ENCODE measurements around the gene TJP3. TPM values are rescaled to one million over a fixed set of nuclear protein-coding genes. Genes with fewer than 3 reads are reported as not detected.
"Not testable (repeated sequence)": the region's sequence is repeated elsewhere in the genome, so short reads cannot be mapped to it uniquely, and the experiment has no call there.

TJP3 gene
- total RNA-seq, 1 donor from 2014 or later, result 14.7 TPM

DNA sequence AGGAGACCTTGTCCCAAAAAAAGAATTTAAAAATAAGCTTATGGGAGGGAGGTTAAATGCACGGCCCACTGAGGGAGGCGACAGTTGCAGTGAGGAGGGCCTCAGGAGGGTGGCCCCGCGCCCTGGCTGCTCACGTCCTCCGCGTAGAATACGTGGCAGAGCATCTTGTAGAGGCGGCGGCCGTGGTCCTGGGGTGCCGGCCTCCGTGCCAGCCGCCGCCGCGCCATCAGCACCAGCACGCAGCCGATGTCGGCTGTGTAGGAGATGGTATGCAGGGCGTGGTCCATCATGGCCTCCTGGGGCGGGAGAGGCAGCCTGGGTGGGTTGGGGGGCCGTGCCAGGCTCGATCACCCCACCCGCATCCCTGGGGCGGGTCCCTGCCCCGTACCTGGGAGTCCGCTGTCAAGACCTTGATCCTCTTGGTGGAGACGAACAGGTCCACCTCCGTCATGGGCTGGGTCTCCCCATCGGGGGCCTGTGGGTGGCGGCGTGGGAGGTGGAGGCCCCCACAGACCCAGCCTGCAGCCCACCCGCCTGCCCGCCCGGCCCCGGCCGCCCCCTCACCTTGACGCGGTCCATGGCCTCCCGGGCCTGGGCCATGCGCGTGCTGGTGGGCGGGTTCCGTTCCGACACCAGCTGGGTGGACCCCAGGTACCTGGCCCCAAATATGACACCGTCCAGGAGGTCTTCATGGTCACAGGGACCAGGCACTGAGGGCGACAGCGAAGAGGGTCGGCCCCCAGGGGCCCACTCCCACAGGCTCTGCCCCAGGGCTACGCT lies 45.6 kb downstream of the TJP3 start:
- Histone ChIP-seq H3K27ac (no peak overlapping the region), H3K9me3 (ENCODE audit: low read depth) (no peaks in the 10 kb centered on the region), H2AFZ (replicated peaks) (no peak overlapping the region), H3K4me2 (no peak overlapping the region), H3K27me3 (no peaks in the 10 kb centered on the region), H3F3A (ENCODE audit: low read depth) (no peaks in the 10 kb centered on the region), H3K4me1 (no peaks in the 10 kb centered on the region), H3K79me2 (ENCODE audit: low read depth) (no peaks in the 10 kb centered on the region), H4K20me1 (ENCODE audit: low read depth) (no peaks in the 10 kb centered on the region), H3K4me3 (no peak overlapping the region), H3K36me3 (no peaks in the 10 kb centered on the region), H3K9ac (no peak overlapping the region)
- H3K4me3 Mint-ChIP-seq, result no peak overlapping the region
- no peak for DNase-seq (ENCODE audit: low spot score)
- no peaks in the 10 kb centered on the region for H3K27me3 Mint-ChIP-seq (ENCODE audit: insufficient read depth, low read depth)
- H3K9me3 Mint-ChIP-seq, result no peaks in the 10 kb centered on the region
- H3K27ac Mint-ChIP-seq, result no peak overlapping the region
- no peaks in the 10 kb centered on the region for H3K4me1 Mint-ChIP-seq
- no peak for TF ChIP-seq EZH2phosphoT487 (IDR thresholded peaks at IDR 0.05)
- H3K36me3 Mint-ChIP-seq, result peaks cover 12% of the 10 kb centered on the region

DNA sequence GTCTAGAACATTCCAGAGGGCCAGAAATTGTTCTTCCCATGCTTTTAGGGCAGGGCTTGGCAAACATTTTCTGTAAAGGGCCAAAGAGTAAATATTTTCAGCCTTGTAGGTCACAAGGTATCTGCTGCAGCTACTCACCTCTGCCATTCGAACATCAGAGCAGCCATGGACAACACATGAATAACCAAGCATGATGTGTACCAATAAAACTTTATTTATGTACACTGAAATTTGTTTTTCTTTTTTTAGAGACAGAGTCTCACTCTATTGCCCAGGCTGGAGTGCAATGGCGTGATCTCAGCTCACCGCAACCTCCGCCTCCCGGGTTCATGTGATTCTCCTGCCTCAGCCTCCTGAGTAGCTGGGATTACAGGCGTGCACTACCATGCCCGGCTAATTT lies 49.5 kb downstream of the TJP3 start:
- not testable (repeated sequence) for H3K36me3 ChIP-seq; H3K4me2 ChIP-seq; H3K9ac ChIP-seq; H3K27me3 ChIP-seq; H2AFZ ChIP-seq (replicated peaks); H3K27me3 Mint-ChIP-seq (ENCODE audit: insufficient read depth, low read depth); H3K4me3 Mint-ChIP-seq; H4K20me1 ChIP-seq (ENCODE audit: low read depth); H3K9me3 ChIP-seq (ENCODE audit: low read depth); H3K4me3 ChIP-seq; H3K27ac ChIP-seq; DNase-seq (ENCODE audit: low spot score); H3K4me1 ChIP-seq; H3K9me3 Mint-ChIP-seq; H3F3A ChIP-seq (ENCODE audit: low read depth); H3K27ac Mint-ChIP-seq; H3K4me1 Mint-ChIP-seq
- H3K79me2 ChIP-seq (ENCODE audit: low read depth), result peaks cover 13% of the 10 kb centered on the region
- H3K36me3 Mint-ChIP-seq, result peaks cover 12% of the 10 kb centered on the region

DNA sequence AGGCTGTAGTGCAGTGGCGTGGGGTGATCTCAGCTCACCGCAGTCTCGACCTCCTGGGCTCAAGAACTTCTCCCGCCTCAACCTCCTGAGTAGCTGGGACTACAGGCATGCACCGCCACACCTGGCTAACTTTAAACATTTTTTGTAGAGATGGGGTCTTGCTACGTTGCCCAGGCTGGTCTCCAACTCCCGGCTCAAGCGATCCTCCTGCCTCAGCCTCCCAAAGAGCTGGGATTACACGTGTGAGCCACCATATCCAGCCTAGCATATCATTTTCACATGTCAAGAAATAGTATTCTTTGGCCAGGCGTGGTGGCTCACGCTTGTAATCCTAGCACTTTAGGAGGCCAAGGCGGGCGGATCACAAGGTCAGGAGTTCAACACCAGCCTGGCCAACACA lies 50.1 kb downstream of the TJP3 start:
- not testable (repeated sequence) for H3K27ac ChIP-seq; H3K27me3 Mint-ChIP-seq (ENCODE audit: insufficient read depth, low read depth); H3K36me3 ChIP-seq; H3K9ac ChIP-seq; H3K9me3 Mint-ChIP-seq; H3K4me2 ChIP-seq; H3K27me3 ChIP-seq; H2AFZ ChIP-seq (replicated peaks); DNase-seq (ENCODE audit: low spot score); H3K4me1 ChIP-seq; H3F3A ChIP-seq (ENCODE audit: low read depth); H3K27ac Mint-ChIP-seq; H3K9me3 ChIP-seq (ENCODE audit: low read depth); H3K4me3 Mint-ChIP-seq; H3K4me3 ChIP-seq; H4K20me1 ChIP-seq (ENCODE audit: low read depth)
- peaks cover 16% of the 10 kb centered on the region for H3K79me2 ChIP-seq (ENCODE audit: low read depth)
- Mint-ChIP-seq H3K4me1 (peaks cover 14% of the 10 kb centered on the region), H3K36me3 (peaks cover 11% of the 10 kb centered on the region)

DNA sequence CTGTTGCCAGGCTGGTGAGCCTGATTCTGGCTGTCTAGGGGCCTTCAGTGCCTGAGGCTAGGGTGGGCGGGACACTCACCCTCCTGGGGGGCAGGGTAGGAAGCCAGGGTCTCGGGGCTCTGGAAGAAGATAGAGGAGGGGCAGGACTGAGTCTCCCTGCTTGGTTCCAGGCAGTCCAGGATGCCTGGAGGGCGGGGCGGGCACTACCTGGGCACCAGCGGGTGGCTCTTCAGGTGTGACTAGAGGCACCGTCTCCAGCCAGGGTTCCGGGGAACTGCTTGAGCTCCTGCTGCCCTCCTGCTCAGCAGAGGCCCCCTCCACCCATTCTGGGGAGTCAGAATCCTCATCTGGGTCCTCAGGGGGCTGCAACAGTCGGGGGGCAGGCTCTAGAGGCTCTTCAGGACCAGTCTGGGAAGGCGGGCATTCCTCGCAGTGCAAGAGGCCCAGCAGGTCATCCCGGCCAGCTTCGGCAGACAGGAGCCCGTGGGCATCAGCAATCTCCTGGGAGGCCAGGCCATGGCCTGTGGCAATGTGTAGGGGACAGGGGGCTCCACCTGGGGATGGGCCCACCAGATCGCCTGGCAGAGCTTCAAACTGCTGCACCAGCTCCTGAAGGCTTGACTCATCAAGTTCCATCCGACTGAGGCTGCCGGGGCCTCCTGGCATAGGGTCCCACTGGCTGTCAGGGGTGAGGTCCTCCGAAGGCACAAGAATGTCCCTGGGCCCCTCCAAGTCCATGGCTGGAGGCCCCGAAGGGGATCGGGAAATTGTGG lies 51.5 kb downstream of the TJP3 start:
- H3K36me3 Mint-ChIP-seq, result peaks cover 6% of the 10 kb centered on the region
- H4K20me1 ChIP-seq (ENCODE audit: low read depth), result no peaks in the 10 kb centered on the region
- H3K27ac Mint-ChIP-seq, result no peak overlapping the region
- H3K4me1 Mint-ChIP-seq, result peaks cover 14% of the 10 kb centered on the region
- H3K9me3 ChIP-seq (ENCODE audit: low read depth), result no peaks in the 10 kb centered on the region
- H3K9me3 Mint-ChIP-seq, result no peaks in the 10 kb centered on the region
- H3K9ac ChIP-seq, result no peak overlapping the region
- no peaks in the 10 kb centered on the region for H3K27me3 ChIP-seq
- H3K4me3 ChIP-seq, result no peak overlapping the region
- H3F3A ChIP-seq (ENCODE audit: low read depth), result peaks cover 8% of the 10 kb centered on the region
- H3K27me3 Mint-ChIP-seq (ENCODE audit: insufficient read depth, low read depth), result no peaks in the 10 kb centered on the region
- TF ChIP-seq EZH2phosphoT487 (IDR thresholded peaks at IDR 0.05) (no peak), EZH2 (IDR thresholded peaks at IDR 0.05) (no peak)
- TF ChIP-seq, protein P1, sequence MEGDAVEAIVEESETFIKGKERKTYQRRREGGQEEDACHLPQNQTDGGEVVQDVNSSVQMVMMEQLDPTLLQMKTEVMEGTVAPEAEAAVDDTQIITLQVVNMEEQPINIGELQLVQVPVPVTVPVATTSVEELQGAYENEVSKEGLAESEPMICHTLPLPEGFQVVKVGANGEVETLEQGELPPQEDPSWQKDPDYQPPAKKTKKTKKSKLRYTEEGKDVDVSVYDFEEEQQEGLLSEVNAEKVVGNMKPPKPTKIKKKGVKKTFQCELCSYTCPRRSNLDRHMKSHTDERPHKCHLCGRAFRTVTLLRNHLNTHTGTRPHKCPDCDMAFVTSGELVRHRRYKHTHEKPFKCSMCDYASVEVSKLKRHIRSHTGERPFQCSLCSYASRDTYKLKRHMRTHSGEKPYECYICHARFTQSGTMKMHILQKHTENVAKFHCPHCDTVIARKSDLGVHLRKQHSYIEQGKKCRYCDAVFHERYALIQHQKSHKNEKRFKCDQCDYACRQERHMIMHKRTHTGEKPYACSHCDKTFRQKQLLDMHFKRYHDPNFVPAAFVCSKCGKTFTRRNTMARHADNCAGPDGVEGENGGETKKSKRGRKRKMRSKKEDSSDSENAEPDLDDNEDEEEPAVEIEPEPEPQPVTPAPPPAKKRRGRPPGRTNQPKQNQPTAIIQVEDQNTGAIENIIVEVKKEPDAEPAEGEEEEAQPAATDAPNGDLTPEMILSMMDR (IDR thresholded peaks at IDR 0.05), result no peak
- no peak for DNase-seq (ENCODE audit: low spot score)
- no peak overlapping the region for H2AFZ ChIP-seq (replicated peaks)
- peak overlapping the region; percentile 96 for H3K4me3 Mint-ChIP-seq
- no peaks in the 10 kb centered on the region for H3K36me3 ChIP-seq
- no peak overlapping the region for H3K4me2 ChIP-seq
- peaks cover 26% of the 10 kb centered on the region for H3K79me2 ChIP-seq (ENCODE audit: low read depth)
- no peak overlapping the region for H3K27ac ChIP-seq
- H3K4me1 ChIP-seq, result peaks cover 3% of the 10 kb centered on the region

Measured in neural progenitor cell (in vitro differentiated cells).